Stimulated activated CD8-positive, alpha-beta memory T cell treated with anti-CD3 and anti-CD28 coated beads, Interleukin-12 subunit alpha, Interleukin-12 subunit beta, amount 100 ng/mL, for 24 hours (primary cell): ENCODE data around the gene ZBTB16.

ENCODE experiments used
- DNase-seq: peaks from one replicate; pipeline ENCODE4 v3.0.0-alpha.2; 2020; ENCODE audit errors: extremely low read depth

ZBTB16 gene

DNA sequence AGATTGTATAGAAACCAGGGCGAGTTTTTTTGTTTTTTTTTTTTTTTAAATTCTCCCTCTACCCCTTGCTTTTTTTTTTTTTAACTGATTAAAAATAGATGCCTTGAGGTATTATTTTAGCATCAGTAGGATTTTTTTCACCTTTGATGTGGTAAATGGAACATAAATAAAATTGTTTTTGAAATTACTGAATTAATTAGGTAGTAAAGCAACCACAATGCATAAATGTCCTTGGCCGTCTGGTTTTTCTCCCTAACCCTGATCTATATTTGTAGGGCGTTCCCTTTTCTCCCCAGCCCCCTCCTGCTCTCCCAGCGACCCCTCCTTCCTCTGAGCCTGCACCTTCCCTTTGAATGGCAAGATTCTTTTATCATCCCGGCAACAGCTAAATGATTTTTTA, 107.8 kb downstream of the ZBTB16 start:
- DNase-seq = no peak

DNA sequence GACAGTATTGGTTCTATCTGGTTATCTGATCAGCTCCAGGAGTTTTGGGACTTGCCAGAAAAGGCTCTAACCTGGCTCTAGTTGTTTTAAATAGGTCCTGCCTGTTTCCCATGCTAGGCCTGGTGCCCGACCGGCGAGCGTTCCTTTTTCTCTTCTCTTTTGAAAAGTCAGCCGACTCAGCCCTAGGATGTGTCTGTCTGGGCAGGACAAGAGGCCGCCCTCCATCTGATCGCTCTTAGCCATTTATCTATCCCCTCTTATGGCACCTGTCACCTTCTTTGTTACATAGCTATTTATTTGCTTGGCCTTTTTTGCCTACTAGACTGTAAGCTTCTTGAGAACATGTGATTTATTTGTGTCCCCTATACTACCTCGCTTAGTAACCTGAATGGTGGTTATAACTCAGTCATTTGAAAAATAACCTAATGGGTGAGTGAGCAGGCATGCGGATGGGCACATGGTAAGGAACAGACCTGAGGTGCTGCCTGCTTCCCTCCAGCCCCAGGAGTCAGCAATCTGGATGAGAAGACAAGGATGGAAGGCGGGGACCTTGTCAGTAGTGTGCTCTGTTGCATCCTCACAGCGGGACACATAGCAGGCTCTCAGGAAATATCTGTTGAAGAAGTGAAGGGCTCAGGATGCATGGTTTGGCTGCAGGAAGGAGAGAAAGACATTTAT, 108.4 kb downstream of the ZBTB16 start:
- DNase-seq = no peak

DNA sequence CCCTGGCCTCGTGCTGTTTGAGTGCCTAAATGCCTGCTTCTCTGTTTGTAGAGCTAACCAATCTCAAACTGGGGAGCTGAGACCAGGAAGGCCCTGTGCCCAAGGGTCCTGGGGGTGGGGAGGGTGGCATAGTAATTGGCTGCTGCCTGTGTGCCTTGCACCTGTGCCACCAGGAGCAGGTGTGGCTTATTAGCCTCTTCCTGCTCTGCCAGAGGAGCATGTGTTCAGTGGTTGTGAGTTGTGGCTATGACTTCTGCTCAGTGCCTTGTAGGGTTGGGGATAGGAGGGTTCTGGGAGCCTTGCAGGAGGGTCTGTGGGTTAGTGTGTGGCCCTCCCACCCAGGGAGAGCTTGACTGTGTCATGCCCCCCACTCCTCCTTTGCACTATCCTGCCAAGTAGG, 109.2 kb downstream of the ZBTB16 start:
- DNase-seq = no peak

DNA sequence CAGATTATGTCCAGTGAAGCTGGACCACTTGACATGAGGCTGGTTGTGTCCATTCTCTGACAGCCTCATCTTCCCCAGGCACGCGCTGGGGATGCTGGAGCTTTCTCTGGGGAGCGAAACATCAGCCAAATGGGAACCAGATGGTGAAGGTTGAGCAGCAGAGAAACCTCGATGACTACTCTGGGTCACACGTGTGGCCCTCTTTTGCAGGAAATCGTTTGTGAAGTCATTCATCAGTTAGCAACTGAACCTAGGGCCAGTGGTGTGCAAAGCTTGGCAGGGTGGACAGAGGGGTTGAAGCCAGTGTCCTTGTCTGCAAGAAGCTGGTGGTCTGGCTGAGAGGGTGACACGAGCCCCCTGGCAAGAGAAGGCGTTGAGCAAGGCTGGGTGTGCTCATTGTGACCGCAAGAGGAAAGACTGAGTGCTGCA, 109.8 kb downstream of the ZBTB16 start:
- DNase-seq = no peak

DNA sequence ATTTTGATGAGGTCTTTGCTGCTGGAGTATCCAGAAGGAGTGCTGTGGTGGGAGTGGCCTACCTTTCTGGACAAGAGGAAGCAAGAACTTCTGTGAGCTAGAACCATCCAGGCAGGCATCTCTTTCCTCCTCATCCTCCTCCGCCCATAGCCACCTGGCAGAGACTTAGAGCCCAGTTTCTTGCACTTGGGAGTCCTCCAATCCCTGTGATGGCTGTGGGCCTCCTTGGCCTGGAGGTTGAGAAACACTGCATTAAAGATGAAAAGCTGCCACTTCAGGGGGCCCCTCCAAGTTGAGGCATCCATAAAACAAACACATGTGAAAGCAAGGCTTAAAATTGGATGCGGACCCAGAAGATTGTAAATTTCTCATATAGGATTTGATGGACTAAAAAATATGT, 110.3 kb downstream of the ZBTB16 start:
- DNase-seq = no peak

DNA sequence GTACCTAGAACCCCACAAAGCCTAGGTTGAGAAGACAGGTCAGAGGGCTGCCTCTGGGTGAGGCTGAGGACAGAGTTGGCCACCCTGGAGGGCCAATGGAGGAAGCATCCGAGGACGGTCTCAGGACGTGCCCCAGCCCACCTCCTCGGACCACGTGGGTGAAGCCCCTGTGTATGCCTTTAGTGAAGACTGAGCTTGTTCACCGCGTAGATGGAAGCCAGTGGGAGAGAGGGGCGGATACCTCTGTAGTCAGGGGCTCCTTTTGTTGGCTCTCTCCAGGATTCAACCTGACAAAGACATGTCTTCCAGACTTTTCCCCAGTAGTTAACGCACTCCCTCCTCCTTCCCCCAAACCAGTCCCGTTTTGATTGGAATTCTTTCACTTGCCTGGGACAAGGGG, 110.7 kb downstream of the ZBTB16 start:
- no peak for DNase-seq

DNA sequence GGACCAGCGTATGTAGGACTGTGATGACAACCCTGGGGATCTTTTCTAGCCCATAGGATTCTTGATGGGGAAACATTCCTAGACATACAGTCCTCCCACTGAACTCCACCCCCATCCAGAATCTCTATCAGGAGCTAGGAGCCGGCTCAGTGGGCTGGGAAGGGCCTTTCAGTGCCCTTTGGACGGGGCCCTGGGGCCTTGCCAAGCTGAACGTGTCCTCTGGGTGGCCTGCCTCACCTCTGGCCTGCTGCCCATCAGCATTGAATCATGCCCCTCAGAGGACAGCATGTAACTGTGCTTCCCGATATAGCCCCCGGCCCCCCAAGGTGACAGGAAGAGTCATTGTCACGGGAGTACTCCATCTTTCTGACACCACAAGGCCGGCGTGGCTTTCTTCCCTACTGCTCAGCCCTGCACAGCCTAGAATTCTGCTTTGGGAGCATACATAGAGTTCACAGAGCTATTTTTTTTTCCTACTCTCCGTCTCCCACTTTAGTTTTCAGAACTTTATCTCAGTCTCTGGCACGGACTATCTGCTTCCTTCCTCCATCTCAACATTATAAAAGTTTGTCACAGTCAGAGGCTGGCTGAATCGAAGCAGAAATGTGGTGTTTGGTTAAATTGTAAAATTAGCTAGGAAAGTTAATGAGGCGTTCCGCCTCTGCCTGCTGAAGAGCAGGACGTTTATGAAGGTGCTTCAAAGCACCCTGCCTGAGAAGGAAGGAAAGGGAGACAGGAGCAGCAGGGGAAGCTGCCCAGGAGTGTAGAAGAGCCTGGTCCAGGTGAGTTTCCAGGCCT, 111.9 kb downstream of the ZBTB16 start:
- no peak for DNase-seq

DNA sequence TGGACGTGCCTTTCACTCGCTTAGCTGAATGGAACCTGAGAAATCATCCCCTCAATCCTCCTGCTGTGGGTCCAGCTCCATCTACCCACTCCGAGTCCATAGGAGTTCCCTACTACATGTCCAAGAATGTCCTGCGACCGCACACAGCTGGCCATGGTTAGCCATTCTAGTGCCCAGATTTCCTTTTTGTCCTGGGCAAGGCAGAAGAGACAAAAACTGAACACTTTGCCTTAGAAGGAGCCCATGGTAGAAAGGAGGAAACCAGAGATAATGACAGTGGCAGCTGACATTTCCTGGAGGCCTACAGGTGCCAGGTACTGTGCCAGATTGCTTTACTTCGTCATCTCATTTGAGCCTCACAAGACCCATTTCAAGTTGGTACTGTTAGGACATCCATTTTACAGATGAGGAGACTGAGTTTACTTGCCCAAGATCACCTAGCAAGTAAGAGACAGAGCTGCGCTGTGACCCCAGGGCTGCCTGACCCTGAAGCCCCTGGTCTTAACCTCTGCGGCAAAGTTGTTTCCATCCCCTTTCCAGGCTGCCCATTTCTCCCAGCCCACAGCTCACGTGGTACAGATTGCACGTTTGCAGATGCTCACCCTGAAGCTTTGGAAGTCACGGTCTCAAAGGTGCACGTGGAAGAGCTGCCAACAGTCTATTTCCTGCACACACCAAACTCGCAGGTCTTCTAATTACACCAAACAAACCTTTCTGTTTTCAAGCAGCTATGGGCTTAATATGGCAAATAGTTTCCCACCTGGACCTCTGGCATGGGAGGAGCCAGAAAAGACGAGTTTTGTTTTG, 112.7 kb downstream of the ZBTB16 start:
- DNase-seq = no peak

DNA sequence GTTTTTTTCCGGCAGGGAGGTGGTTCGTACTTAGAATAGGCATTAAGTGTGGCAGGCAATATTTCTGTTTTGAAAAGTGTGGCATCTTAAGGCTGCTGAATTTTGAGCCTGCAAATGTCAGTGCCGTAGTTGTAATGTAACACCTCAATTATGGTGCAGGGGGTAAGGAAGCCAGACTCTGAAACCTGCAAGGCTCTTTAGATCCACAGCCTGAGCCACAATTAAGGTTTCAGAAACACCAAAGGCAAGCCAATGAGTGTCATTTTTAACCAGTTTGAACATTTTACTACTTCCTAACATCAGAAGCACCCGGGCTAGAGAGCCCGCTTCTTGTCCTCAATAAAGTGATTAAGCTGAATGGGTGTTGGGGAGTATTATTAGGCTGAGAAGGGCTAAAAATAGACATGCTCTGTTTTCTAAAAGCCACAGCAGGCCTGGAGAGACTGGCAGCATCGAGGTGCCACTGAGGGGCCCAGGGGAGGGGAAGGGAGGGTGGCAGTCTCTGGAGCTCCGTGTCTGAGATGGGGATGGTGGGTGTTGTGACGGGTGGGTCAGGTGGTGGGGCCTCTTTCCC, 113.4 kb downstream of the ZBTB16 start:
- no peak for DNase-seq

DNA sequence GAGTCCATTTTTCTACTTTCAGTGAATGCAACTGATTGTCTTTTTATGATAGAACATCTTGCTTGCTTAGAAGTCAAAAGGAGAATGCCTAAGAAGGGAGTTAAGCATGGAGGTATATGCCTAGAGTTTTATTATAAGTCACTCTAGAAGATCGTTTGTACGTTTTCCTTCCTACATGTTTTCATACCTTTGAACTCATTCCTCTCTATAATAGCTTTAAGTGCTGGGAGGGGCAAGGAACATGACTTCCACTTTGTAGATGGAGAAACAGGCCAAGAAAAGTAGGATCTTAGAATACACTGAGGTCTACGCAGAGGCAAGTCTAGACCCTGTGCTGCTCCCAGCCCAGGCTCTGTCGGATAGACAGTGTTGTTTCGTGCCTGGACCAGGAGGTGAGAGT, 114.3 kb downstream of the ZBTB16 start:
- DNase-seq = no peak

DNA sequence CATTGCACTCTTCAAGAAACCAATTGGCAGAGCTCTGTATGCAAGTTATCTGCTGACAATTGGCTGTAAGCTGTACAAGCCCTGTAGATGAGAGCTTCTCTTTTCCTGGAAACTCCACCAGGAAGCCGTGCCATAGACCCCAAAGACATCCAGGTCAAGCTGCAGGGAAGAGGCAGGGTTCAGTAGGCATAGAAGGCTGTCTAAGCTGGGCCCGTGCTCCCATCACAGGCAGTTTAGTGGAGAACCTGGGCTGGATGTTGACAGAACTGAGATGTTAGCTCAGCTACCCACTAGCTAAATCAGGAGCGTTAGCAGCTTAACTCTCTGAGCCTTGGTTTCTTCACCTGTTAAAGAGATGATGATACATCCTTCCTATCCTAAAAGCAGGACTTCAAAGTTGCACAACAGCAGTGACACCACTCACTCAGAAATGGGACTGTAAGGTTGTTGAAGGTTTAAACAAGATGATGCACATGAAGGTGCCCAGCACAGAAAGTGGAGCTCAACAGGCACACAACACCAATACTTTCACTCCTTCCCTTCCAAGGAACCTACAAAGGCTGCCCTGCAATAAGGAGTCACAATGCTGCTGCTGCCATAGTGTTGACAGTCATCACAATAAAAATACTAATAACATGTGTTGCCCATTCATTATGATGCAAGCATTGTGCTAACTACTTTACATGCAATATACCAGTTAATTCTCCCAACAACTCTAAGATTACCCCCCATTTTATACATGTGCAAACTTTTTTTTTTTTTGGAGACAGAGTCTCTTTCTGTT, 115.4 kb downstream of the ZBTB16 start:
- no peak for DNase-seq

DNA sequence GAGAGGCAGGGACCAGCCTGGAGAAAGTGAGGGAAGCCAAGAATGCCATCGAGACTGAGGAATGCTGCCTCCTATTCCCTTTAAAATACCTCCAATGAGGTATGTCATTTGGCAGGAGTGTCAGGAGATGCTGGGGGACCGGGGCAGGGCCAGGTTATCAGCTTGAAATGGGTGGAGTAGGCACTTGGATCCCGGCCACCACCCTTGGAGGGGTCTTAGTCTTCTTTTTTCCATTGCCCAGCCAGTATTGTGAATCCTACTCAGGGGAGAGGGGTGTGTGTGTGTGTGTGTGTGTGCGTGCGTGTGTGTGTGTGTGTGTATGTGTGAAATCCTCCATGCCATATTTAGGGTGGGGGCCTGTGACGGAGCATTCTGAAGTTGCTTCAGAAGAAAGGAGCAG, 116.2 kb downstream of the ZBTB16 start:
- DNase-seq = no peak

DNA sequence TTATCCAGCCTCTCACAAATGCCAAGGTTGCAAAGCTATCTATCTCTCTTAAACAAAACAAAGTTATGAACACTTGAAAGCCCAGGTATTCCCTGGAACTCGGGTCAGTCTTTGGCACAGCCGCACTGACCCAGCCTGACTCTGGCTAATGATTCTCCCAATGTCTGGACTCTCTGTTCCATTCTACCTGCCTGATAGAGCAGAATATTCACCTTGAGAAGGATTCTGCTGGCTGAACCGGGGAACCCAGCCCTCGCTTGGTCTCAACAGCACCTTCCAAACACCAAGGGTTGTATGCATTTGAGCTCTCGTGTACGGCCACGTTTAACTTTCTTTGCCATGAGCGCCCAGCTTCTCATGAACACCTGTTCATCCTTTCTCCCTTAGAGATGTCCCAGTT, 116.8 kb downstream of the ZBTB16 start:
- DNase-seq = no peak

DNA sequence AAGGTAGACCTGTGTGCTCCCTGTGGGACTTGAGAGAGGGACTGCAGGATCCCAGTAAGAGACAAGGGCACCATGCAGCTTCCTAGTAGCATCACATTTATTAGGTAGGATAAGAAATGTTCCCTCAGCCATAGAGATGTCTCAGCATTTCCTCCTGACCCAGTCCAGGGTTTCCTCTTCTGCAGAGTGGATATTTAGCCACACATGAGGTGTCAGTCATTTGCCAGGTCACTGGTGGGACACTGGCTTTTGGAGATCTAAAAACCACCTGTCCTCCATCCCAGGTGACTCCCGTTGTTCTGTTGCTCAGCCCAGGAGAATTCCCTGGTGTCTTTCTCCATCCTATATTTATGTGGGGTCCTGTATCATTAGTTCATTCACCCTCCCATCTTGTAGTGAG, 119.1 kb downstream of the ZBTB16 start:
- no peak for DNase-seq

DNA sequence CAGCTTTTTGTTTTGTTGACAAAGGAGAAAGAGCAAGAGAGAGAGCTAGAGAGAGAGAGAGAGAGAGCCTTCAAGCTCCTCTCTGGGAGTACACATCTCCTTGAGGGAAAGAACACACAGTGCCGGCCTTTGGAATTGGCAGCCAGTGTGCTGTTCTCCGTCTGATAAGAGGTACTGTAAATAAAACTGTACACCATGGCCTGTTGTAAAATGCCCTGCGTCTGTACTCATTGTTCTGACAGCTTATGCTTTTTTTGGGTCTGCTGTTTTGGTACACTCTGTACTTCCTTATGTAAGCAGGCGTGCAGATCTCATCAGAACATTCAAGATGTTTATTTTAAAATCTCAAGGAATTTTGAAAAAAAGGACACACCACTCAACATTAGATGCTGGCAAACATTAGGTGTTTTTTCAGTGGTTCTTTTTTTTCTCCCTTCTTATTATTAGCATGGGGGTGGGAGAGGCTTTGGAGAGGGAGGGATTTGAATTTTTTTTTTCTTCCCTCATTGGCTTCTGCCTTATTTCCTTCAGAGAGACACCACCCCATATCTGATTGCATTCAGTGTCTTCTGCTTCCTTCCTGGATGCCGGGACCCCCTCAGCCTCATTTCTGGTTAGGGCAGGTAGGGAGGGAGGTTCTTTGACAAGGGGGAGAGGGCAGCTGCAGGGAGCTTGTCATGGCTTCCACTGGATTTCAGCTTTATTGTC, 119.9 kb downstream of the ZBTB16 start:
- DNase-seq = no peak

DNA sequence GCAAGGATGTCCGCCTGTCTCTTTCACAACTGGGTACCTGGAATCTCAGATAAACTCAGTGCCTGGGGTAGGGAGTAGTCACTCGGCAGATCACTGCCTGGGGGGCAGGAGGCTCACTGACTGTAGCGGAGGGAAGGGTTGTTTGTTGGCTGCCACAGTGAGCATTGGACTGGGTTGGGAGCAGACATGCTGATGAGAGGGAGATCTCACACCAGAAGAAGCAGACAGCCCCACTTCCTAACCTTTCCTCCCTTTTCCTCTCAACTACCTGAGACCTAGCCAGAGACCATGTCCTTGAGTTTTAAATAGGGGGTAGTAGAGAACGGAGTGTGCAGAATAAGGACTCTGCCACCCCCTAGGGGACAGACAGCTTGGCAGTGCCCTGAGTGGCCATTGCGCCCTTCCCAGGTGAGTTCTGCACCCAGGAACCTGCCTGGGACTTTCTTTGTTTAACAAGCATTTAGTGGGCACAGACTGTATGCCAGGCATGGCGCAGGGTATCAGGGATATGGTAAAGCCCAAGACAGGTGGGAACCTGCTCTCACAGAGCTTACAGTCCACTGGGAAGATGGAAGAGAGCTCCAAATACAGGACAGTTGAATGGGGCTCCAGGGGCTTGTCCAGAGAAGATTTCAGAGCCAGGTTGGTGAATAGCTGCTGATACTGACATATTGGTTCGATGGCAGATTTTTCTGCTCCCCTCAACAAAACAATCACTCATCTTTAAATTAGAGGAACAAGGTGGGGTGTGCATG, 121.0 kb downstream of the ZBTB16 start:
- no peak for DNase-seq

DNA sequence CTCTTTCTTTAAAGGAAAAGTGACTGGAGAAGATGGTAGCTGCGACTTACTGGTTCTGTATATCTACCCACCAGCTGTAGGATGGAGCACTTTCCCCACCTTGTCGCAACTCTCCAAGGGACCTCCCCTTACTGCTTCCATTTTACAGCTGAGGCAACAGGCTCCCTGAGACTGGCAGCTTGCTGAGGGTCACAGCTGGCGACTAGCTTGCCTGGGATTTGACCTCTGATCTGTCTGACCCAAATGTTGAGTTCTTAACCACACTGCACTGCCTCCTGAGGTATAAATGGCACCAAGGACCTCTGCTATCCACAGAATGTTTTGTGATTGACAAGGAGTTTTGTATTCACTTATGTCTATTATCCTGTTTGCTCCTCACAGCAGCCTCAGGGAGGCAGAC, 121.7 kb downstream of the ZBTB16 start:
- DNase-seq = no peak

DNA sequence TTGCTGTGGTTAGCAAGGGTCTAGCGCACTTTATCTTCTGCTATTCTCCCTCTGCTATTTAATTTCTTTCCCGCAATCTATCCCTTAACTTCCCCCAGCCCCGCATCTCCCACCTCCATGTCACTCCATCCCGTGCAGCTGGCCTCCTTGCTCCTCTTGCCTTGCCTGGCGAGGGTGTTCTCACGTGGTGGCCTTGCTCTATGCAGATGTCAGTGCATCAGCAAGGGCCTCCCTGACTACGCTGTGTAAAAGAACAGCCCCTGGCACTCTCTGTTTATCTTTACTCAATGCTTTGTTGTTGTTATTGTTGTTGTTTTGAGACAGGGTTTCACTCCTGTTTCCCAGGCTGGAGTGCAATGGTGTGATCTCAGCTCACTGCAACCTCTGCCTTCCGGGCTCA, 122.2 kb downstream of the ZBTB16 start:
- no peak for DNase-seq

DNA sequence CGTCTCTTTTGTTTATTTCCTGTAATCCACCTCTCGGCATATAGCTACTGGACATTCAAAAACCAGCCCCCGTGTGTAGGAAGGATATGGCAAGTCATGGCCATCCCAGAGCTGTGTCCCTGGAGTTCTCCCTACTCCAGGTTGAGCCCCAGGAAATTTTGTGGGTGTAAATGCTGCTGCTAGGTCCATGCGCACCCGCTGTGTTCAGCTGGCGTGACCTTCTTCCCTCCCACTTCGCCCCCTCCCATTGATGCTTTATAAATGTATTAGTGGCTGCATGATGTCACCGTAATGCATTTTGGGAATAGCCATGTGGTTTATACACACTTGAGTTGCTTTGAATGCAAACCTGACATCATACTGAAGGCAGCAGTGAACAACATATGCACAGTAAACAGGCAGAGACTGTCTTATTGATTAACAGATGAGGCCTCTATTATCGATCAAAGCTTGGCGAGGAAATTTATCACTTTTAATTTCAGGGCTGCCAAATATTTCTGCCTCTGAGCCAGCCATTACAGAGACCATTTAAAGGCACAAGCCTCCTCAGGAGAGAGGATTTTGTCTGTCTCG, 123.0 kb downstream of the ZBTB16 start:
- no peak for DNase-seq

DNA sequence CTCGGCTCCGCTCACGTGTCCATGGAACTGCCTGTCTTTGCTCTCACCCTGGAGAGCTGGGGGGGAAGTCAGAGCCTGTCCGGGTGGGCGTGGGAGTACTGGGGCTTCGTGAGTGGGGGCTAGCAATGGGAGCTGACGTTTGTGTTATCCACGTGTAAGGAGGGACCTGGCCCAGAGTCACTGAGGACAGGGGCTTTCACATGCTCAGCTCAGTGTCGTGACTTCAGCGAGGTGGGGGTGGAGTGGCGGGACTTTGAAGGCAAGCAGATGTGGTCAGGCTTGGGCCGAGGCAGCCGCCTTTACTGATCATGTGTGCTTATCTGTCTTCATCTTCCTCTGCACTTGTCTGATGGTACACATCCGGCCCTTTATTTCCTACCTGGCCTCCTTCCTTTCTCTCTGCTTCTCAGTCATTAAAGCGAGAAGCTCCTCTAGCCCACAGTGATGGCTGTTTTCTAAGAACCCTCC, 123.6 kb downstream of the ZBTB16 start:
- DNase-seq = no peak
